Adrenal gland (tissue), 12 donors: ENCODE data around the gene TMEM175. TPM values are rescaled to one million over a fixed set of nuclear protein-coding genes. Genes with fewer than 3 reads are reported as not detected.

ENCODE experiments used
- DNase-seq, 7 donors: peaks; one replicate each; pipeline ENCODE4 v3.0.0-alpha.2; 2019 to 2020
- H3K27ac ChIP-seq, 5 donors: fragments of 200-600 bp; sonication (generic) in 4 of 5; 1 replicate in 3 of 5; 2 replicates in 2 of 5; pipeline versions ENCODE4 v1.5.1 to v1.8.0; 2016 to 2020; ENCODE audit warnings: mild to moderate bottlenecking in 1 of 5
- H3K27me3 ChIP-seq: fragments of 200-600 bp; 2 replicates; pipeline ENCODE4 v1.8.0; 2021
- H3K36me3 ChIP-seq, 2 donors: fragments of 200-600 bp; replicated peaks in 1 of 2; 1 replicate in 1 of 2; 2 replicates in 1 of 2; pipeline versions ENCODE4 v1.5.1 to v1.8.0; 2018 to 2022
- H3K4me1 ChIP-seq, 2 donors: fragments of 200-600 bp; replicated peaks in 1 of 2; 1 replicate in 1 of 2; 2 replicates in 1 of 2; pipeline versions ENCODE4 v1.5.1 to v1.8.0; 2018 to 2021
- H3K4me3 ChIP-seq, 4 donors: fragments of 200-600 bp; sonication (generic) in 3 of 4; one replicate each; pipeline ENCODE4 v1.5.1; 2016 to 2018
- H3K9me3 ChIP-seq, 3 donors: fragments of 200-600 bp; sonication (generic) in 1 of 3; replicated peaks in 1 of 3; 1 replicate in 2 of 3; 2 replicates in 1 of 3; pipeline versions ENCODE4 v1.5.1 to v1.8.0; 2016 to 2021
- CTCF ChIP-seq, 6 experiments: fragments of 450-650 bp in 4 of 6; fragments of 200-600 bp in 2 of 6; sonication (generic) in 1 of 6; IDR thresholded peaks; 1 replicate in 5 of 6; 2 replicates in 1 of 6; pipeline versions ENCODE4 v1.5.1 to v1.8.0; 2016 to 2021; ENCODE audit warnings: antibody characterized with exemption in 6 of 6, mild to moderate bottlenecking in 2 of 6, moderate library complexity in 1 of 6
- POLR2A ChIP-seq, 2 donors: fragments of 450-650 bp; IDR thresholded peaks; one replicate each; pipeline ENCODE4 v1.6.1; 2017; ENCODE audit warnings: antibody characterized with exemption in 2 of 2, mild to moderate bottlenecking in 2 of 2, moderate library complexity in 1 of 2
- WGBS, 4 donors: extraction: QIAGEN DNeasy Blood & Tissue Kit in 2 of 4; methylation state at CpG; one replicate each; pipeline versions ENCODE4 v1.1.5 to v1.1.7; 2013 to 2017; 5-methylcytosine and 5-hydroxymethylcytosine counted together
- intact Hi-C, 2 donors: fragments of 100-400 bp; cut with DNase I; formaldehyde crosslinking; loops; one replicate each; pipeline versions ENCODE4 v1.14.1 to v1.15.0; 2022 to 2023
- polyA plus RNA-seq, 3 donors: library from polyadenylated mRNA; stranded (reverse); fragments of 200-250 nt in 2 of 3; fragments of 350-450 nt in 1 of 3; fragmentation: Illumina TruSeq in 1 of 3; extraction: RNeasy Lipid Tissue Mini Kit (QIAGEN cat#74804) in 1 of 3; gene quantifications; one replicate each; pipeline ENCODE4 v1.2.3, GENCODE V29; 2013 to 2014
- total RNA-seq, 9 donors: library from RNA; depleted of rRNA in 4 of 9; stranded (reverse); fragments of >200 nt in 4 of 9; fragments of 120-200 nt in 1 of 9; fragmentation: NEBNext Ultra II Directional in 1 of 9; extraction: Animal tissue kit (Norgen Biotek cat#: 25700) in 1 of 9; gene quantifications; one replicate each; pipeline versions ENCODE4 v1.1.0 to v1.2.4, GENCODE V29; 2013 to 2023
- donor health status: healthy with polysubstance abuse.
- donor health status: Bipolar disorder and iron deficiency.
- donor health status: DM: yes; HTN: yes; CAD: no.
- donor health status: DM: no; HTN: no; CAD: no.
- donor health status: DM: no; HTN: no; CAD: no.
- donor health status: DM: yes; HTN: yes; CAD: no.

Gene TMEM175
- total and polyA plus RNA-seq, 12 donors = 20.2 to 142 (median 47.9) TPM

GRCh38 chr4:893995-894705, 38.1 kb upstream of the TMEM175 start:
- intact Hi-C loops = no loop called here
- H3K36me3 ChIP-seq = peaks cover 0 to 52% of the 10 kb centered on the region in 2 donors
- TF ChIP-seq CTCF (IDR thresholded peaks at IDR 0.05) (no peak), POLR2A (IDR thresholded peaks at IDR 0.05) (no peak)

GRCh38 chr4:895596-895995, 36.7 kb upstream of the TMEM175 start:
- WGBS, 4 donors = 96 to 99% (median 96%) methylated on average over 11 to 16 of the region's 16 CpGs
- H3K9me3 ChIP-seq = no peaks in the 10 kb centered on the region
- no peaks in the 10 kb centered on the region for H3K27me3 ChIP-seq
- H3K36me3 ChIP-seq = peaks cover 0 to 43% of the 10 kb centered on the region in 2 donors
- DNase-seq = no peak
- no peak overlapping the region for H3K4me3 ChIP-seq
- TF ChIP-seq POLR2A (IDR thresholded peaks at IDR 0.05) = no peak
- no peak for TF ChIP-seq CTCF (IDR thresholded peaks at IDR 0.05)
- intact Hi-C loops = no loop called here
- H3K27ac ChIP-seq = no peak overlapping the region
- H3K4me1 ChIP-seq = no peaks in the 10 kb centered on the region

More at GRCh38 chr4:893995-894705, 38.1 kb upstream of the TMEM175 start:
- Histone ChIP-seq H3K4me3 (no peak overlapping the region), H3K4me1 (no peaks in the 10 kb centered on the region), H3K27ac (no peak overlapping the region), H3K27me3 (no peaks in the 10 kb centered on the region), H3K9me3 (no peaks in the 10 kb centered on the region)
- DNase-seq = no peak
- 91 to 94% (median 94%) methylated on average over 37 to 40 of the region's 40 CpGs for WGBS, 4 donors

GRCh38 chr4:896216-896615, 36.0 kb upstream of the TMEM175 start:
- 81 to 96% (median 93%) methylated on average over 13 of the region's 13 CpGs for WGBS, 4 donors
- Histone ChIP-seq H3K36me3 (peaks cover 0 to 43% of the 10 kb centered on the region in 2 donors), H3K4me3 (no peak overlapping the region), H3K9me3 (no peaks in the 10 kb centered on the region), H3K27ac (no peak overlapping the region), H3K27me3 (no peaks in the 10 kb centered on the region), H3K4me1 (no peaks in the 10 kb centered on the region)
- DNase-seq = no peak
- TF ChIP-seq POLR2A (IDR thresholded peaks at IDR 0.05) (no peak), CTCF (IDR thresholded peaks at IDR 0.05) (no peak)
- intact Hi-C loops = no loop called here

GRCh38 chr4:896630-897029, 35.6 kb upstream of the TMEM175 start:
- no peak for TF ChIP-seq POLR2A (IDR thresholded peaks at IDR 0.05)
- TF ChIP-seq CTCF (IDR thresholded peaks at IDR 0.05) = no peak
- DNase-seq = no peak
- Histone ChIP-seq H3K27me3 (no peaks in the 10 kb centered on the region), H3K27ac (no peak overlapping the region), H3K9me3 (no peaks in the 10 kb centered on the region), H3K4me1 (no peaks in the 10 kb centered on the region), H3K4me3 (no peak overlapping the region), H3K36me3 (peaks cover 0 to 43% of the 10 kb centered on the region in 2 donors)
- WGBS, 4 donors = 92 to 95% (median 93%) methylated on average over 18 to 20 of the region's 20 CpGs
- intact Hi-C loops = no loop called here
